HEK293 (cell line): Measurements from ENCODE around the gene RNASEH2A.

ENCODE experiments used
- CTCF ChIA-PET: fragments of 350-600 bp; formaldehyde crosslinking; extraction: SDS; loops from one replicate; lab custom pipeline; 2021; ENCODE audit warnings: antibody characterized with exemption; lab: Yijun Ruan, JAX
- POLR2A ChIA-PET: fragments of 300-600 bp; formaldehyde crosslinking; extraction: SDS; loops from one replicate; lab custom pipeline; 2020; ENCODE audit warnings: antibody characterized with exemption, inconsistent platforms; lab: Yijun Ruan, JAX
- H3K27ac ChIP-seq: fragments of 200-500 bp; sonication (Bioruptor generic); 2 replicates; pipeline ENCODE4 v1.5.1; 2014; ENCODE audit warnings: low read depth, low read length, control low read depth, inconsistent platforms; ENCODE audit errors: extremely low read depth
- H3K36me3 ChIP-seq, 2 experiments: fragments of 200-500 bp in 1 of 2; sonication (Bioruptor generic) in 1 of 2; 1 replicate in 1 of 2; 2 replicates in 1 of 2; pipeline ENCODE4 v1.5.1; 2014 to 2017; ENCODE audit warnings: inconsistent platforms in 2 of 2, low read length in 2 of 2; ENCODE audit not compliant: control insufficient read depth in 2 of 2, insufficient read depth in 1 of 2
- H3K4me1 ChIP-seq: fragments of 200-500 bp; sonication (Bioruptor generic); 2 replicates; pipeline ENCODE4 v1.5.1; 2014; ENCODE audit warnings: mild to moderate bottlenecking, low read length, inconsistent platforms; ENCODE audit not compliant: control insufficient read depth, insufficient read depth
- H3K4me3 ChIP-seq: 2 replicates; pipeline ENCODE4 v1.5.1; 2011; ENCODE audit warnings: low read depth, mild to moderate bottlenecking, control low read depth, low read length, moderate library complexity
- H3K9me3 ChIP-seq: fragments of 200-500 bp; sonication (Bioruptor generic); 2 replicates; pipeline ENCODE4 v1.5.1; 2014; ENCODE audit warnings: low read depth, low read length, inconsistent platforms; ENCODE audit not compliant: control insufficient read depth, insufficient read depth
- PRDM2 ChIP-seq: fragments of 450-650 bp; formaldehyde crosslinking; IDR thresholded peaks from 2 replicates; pipeline ENCODE4 v1.5.1; 2016; ENCODE audit warnings: missing biosample characterization, missing genetic modification characterization, borderline replicate concordance
- REPIN1 ChIP-seq: fragments of 450-650 bp; formaldehyde crosslinking; IDR thresholded peaks from 2 replicates; pipeline ENCODE4 v1.5.1; 2017; ENCODE audit warnings: missing biosample characterization, missing genetic modification characterization, low read depth
- SP7 ChIP-seq: fragments of 450-650 bp; formaldehyde crosslinking; IDR thresholded peaks from 2 replicates; pipeline ENCODE4 v1.5.1; 2016; ENCODE audit warnings: missing biosample characterization, missing genetic modification characterization
- YY2 ChIP-seq: fragments of 450-650 bp; formaldehyde crosslinking; IDR thresholded peaks from 2 replicates; pipeline ENCODE4 v1.5.1; 2016; ENCODE audit warnings: missing biosample characterization, missing genetic modification characterization
- ZBTB1 ChIP-seq: fragments of 450-650 bp; formaldehyde crosslinking; IDR thresholded peaks from 2 replicates; pipeline ENCODE4 v1.5.1; 2016; ENCODE audit warnings: missing biosample characterization, missing genetic modification characterization
- ZBTB10 ChIP-seq: fragments of 450-650 bp; formaldehyde crosslinking; IDR thresholded peaks from 2 replicates; pipeline ENCODE4 v1.5.1; 2016; ENCODE audit warnings: missing biosample characterization, missing genetic modification characterization
- ZBTB7A ChIP-seq: fragments of 450-650 bp; formaldehyde crosslinking; IDR thresholded peaks from 2 replicates; pipeline ENCODE4 v1.5.1; 2016; ENCODE audit warnings: low read depth, missing biosample characterization, missing genetic modification characterization
- ZEB2 ChIP-seq: fragments of 450-650 bp; formaldehyde crosslinking; IDR thresholded peaks from 2 replicates; pipeline ENCODE4 v1.5.1; 2016; ENCODE audit warnings: missing biosample characterization, missing genetic modification characterization
- ZFHX2 ChIP-seq: fragments of 450-650 bp; formaldehyde crosslinking; conservative IDR thresholded peaks from 2 replicates; pipeline ENCODE4 v1.5.1; 2016; ENCODE audit warnings: missing biosample characterization, missing genetic modification characterization
- ZFP3 ChIP-seq: fragments of 450-650 bp; formaldehyde crosslinking; IDR thresholded peaks from 2 replicates; pipeline ENCODE4 v1.5.1; 2016; ENCODE audit warnings: low read depth, missing biosample characterization, missing genetic modification characterization
- ZNF2 ChIP-seq: fragments of 450-650 bp; formaldehyde crosslinking; IDR thresholded peaks from 2 replicates; pipeline ENCODE4 v1.5.1; 2016; ENCODE audit warnings: missing biosample characterization, missing genetic modification characterization
- ZNF266 ChIP-seq: fragments of 450-650 bp; formaldehyde crosslinking; IDR thresholded peaks from 2 replicates; pipeline ENCODE4 v1.5.1; 2016; ENCODE audit warnings: missing biosample characterization, missing genetic modification characterization, low read depth
- ZNF274 ChIP-seq, 2 experiments: fragments of 200-500 bp in 1 of 2; fragments of 450-650 bp in 1 of 2; sonication (Bioruptor generic) in 1 of 2; formaldehyde crosslinking in 1 of 2; IDR thresholded peaks; 2 replicates each; pipeline versions ENCODE4 v1.5.1 to v1.6.1; 2014 to 2016; ENCODE audit warnings: borderline replicate concordance in 1 of 2, inconsistent platforms in 1 of 2, low read length in 1 of 2, missing biosample characterization in 1 of 2, missing genetic modification characterization in 1 of 2
- ZNF391 ChIP-seq: fragments of 450-650 bp; formaldehyde crosslinking; IDR thresholded peaks from 2 replicates; pipeline ENCODE4 v1.5.1; 2016; ENCODE audit warnings: low read depth, missing biosample characterization, missing genetic modification characterization, borderline replicate concordance
- ZNF394 ChIP-seq: fragments of 450-650 bp; formaldehyde crosslinking; IDR thresholded peaks from 2 replicates; pipeline ENCODE4 v1.5.1; 2016; ENCODE audit warnings: missing biosample characterization, missing genetic modification characterization, mild to moderate bottlenecking, moderate library complexity, borderline replicate concordance
- ZNF423 ChIP-seq: fragments of 450-650 bp; formaldehyde crosslinking; IDR thresholded peaks from 2 replicates; pipeline ENCODE4 v1.5.1; 2016; ENCODE audit warnings: missing biosample characterization, missing genetic modification characterization
- ZNF571 ChIP-seq: fragments of 450-650 bp; formaldehyde crosslinking; IDR thresholded peaks from 2 replicates; pipeline ENCODE4 v1.5.0; 2017; ENCODE audit warnings: missing biosample characterization, missing genetic modification characterization
- ZSCAN23 ChIP-seq: fragments of 450-650 bp; formaldehyde crosslinking; IDR thresholded peaks from 2 replicates; pipeline ENCODE4 v1.5.1; 2016; ENCODE audit warnings: missing biosample characterization, missing genetic modification characterization
- ZSCAN5A ChIP-seq: fragments of 450-650 bp; formaldehyde crosslinking; IDR thresholded peaks from 2 replicates; pipeline ENCODE4 v1.5.1; 2016; ENCODE audit warnings: missing biosample characterization, missing genetic modification characterization
- TF ChIP-seq, protein P1 (sequence below): fragments of 450-650 bp; formaldehyde crosslinking; IDR thresholded peaks from 2 replicates; pipeline ENCODE4 v1.5.1; 2016; ENCODE audit warnings: missing biosample characterization, missing genetic modification characterization
- TF ChIP-seq, protein P2 (sequence below): fragments of 450-650 bp; formaldehyde crosslinking; optimal IDR thresholded peaks from 2 replicates; pipeline ENCODE3; 2016; ENCODE audit warnings: missing biosample characterization, mild to moderate bottlenecking, missing genetic modification characterization
- TF ChIP-seq, protein P3 (sequence below): fragments of 450-650 bp; formaldehyde crosslinking; IDR thresholded peaks from 2 replicates; pipeline ENCODE4 v1.5.1; 2017; ENCODE audit warnings: missing biosample characterization, missing genetic modification characterization

RNASEH2A gene

GRCh38 chr19:12801466-12802266 lies 4.7 kb upstream of the RNASEH2A start, which contains the start of the genes PRDX2 and THSD8:
Gene PRDX2, minus strand, starts transcription at chr19:12801800. Its CDS starts 539 bp downstream, at chr19:12801261.
Gene THSD8, plus strand, starts transcription at chr19:12802069. Its CDS starts 3 bp downstream, at chr19:12802072.
- POLR2A ChIA-PET, result interaction anchor here (0.6 to 2.8 kb wide), 3 partner anchors 10 to 962 kb away, joined by 3 to 18 read pairs (median 5); partner anchors contain the start of gene JUNB
- Histone ChIP-seq H3K36me3 (peaks cover 14 to 28% of the 10 kb centered on the region in 2 experiments; a peak in 2 of 3 replicates), H3K4me1 (no peaks in the 10 kb centered on the region), H3K4me3 (peak within 1 kb of the TSS; percentile 86), H3K9me3 (no peaks in the 10 kb centered on the region), H3K27ac (peak within 1 kb of the TSS; percentile 76; the same call in 1 of the 2 replicates)
- CTCF ChIA-PET, result interaction anchor here (0.6 to 16.5 kb wide), 7 partner anchors 14 to 1984 kb away, joined by 3 to 386 read pairs (median 4); partner anchors contain the start of gene HOOK2
- TF ChIP-seq ZNF2 (tag by site-specific recombination) (peak; percentile 93), ZNF571 (tag by site-specific recombination) (no peak), ZNF394 (peak; percentile 95), ZFHX2 (tag by site-specific recombination) (peak; percentile 70), ZSCAN23 (tag by site-specific recombination) (peak; percentile 70; the same call in 1 of the 2 replicates), SP7 (tag by site-specific recombination) (peak; percentile 73), ZNF274 (IDR thresholded peaks at IDR 0.05; ENCODE audit: low read length) (no peak), ZNF274 (tag by site-specific recombination; IDR thresholded peaks at IDR 0.05; ENCODE audit: borderline replicate concordance) (no peak), ZNF423 (no peak), ZBTB7A (tag by site-specific recombination) (no peak), ZBTB1 (no peak), YY2 (tag by site-specific recombination) (no peak), ZEB2 (tag by site-specific recombination) (peak; percentile 70; the same call in 1 of the 2 replicates), ZBTB10 (tag by site-specific recombination) (no peak), PRDM2 (tag by site-specific recombination) (no peak), ZNF391 (tag by site-specific recombination) (peak; percentile 27), ZFP3 (tag by site-specific recombination) (no peak), REPIN1 (tag by site-specific recombination) (peak; percentile 71; the same call in 1 of the 2 replicates), ZSCAN5A (tag by site-specific recombination) (peak; percentile 19; the same call in 1 of the 2 replicates), ZNF266 (tag by site-specific recombination) (no peak)
- TF ChIP-seq, protein P1, sequence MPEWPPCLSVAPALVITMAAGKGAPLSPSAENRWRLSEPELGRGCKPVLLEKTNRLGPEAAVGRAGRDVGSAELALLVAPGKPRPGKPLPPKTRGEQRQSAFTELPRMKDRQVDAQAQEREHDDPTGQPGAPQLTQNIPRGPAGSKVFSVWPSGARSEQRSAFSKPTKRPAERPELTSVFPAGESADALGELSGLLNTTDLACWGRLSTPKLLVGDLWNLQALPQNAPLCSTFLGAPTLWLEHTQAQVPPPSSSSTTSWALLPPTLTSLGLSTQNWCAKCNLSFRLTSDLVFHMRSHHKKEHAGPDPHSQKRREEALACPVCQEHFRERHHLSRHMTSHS (tag by site-specific recombination), result no peak
- TF ChIP-seq, protein P2, sequence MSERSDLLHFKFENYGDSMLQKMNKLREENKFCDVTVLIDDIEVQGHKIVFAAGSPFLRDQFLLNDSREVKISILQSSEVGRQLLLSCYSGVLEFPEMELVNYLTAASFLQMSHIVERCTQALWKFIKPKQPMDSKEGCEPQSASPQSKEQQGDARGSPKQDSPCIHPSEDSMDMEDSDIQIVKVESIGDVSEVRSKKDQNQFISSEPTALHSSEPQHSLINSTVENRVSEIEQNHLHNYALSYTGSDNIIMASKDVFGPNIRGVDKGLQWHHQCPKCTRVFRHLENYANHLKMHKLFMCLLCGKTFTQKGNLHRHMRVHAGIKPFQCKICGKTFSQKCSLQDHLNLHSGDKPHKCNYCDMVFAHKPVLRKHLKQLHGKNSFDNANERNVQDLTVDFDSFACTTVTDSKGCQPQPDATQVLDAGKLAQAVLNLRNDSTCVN (tag by site-specific recombination), result peak; percentile 97
- TF ChIP-seq, protein P3, sequence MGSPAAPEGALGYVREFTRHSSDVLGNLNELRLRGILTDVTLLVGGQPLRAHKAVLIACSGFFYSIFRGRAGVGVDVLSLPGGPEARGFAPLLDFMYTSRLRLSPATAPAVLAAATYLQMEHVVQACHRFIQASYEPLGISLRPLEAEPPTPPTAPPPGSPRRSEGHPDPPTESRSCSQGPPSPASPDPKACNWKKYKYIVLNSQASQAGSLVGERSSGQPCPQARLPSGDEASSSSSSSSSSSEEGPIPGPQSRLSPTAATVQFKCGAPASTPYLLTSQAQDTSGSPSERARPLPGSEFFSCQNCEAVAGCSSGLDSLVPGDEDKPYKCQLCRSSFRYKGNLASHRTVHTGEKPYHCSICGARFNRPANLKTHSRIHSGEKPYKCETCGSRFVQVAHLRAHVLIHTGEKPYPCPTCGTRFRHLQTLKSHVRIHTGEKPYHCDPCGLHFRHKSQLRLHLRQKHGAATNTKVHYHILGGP (tag by site-specific recombination), result no peak
